ENCODE results near the gene NELFB.

The NELFB gene

GRCh38 chr9:137228968-137229896 is 25.9 kb upstream of the NELFB start:
- TF ChIP-seq CTCF (IDR thresholded peaks at IDR 0.05; ENCODE audit: low read length, missing control alignments): no peak
- DNase-seq (ENCODE audit: low read depth): no peak
- no peak overlapping the region for H3K4me3 ChIP-seq (replicated peaks; ENCODE audit: low read depth, low read length)

- no peak for DNase-seq (ENCODE audit: low read depth)
- TF ChIP-seq CTCF (IDR thresholded peaks at IDR 0.05; ENCODE audit: low read length, missing control alignments): no peak
- H3K4me3 ChIP-seq (replicated peaks; ENCODE audit: low read depth, low read length): no peak overlapping the region
These were observed 25.0 kb upstream of the NELFB start for GRCh38 chr9:137229903-137230704.

GRCh38 chr9:137230705-137231371 is 24.3 kb upstream of the NELFB start, which contains the start of gene SLC34A3:
TSS of gene SLC34A3 (plus strand) at chr9:137230901. CDS start at chr9:137231703, 802 bp downstream.
- TF ChIP-seq CTCF (IDR thresholded peaks at IDR 0.05; ENCODE audit: low read length, missing control alignments): no peak
- H3K4me3 ChIP-seq (replicated peaks; ENCODE audit: low read depth, low read length): no peak within 1 kb of the TSS
- DNase-seq (ENCODE audit: low read depth): no peak

GRCh38 chr9:137231372-137232039 is 23.6 kb upstream of the NELFB start:
- no peak overlapping the region for H3K4me3 ChIP-seq (replicated peaks; ENCODE audit: low read depth, low read length)
- TF ChIP-seq CTCF (IDR thresholded peaks at IDR 0.05; ENCODE audit: low read length, missing control alignments): no peak
- no peak for DNase-seq (ENCODE audit: low read depth)

GRCh38 chr9:137232101-137232500 is 23.0 kb upstream of the NELFB start:
- no peak for DNase-seq (ENCODE audit: low read depth)
- H3K4me3 ChIP-seq (replicated peaks; ENCODE audit: low read depth, low read length): no peak overlapping the region
- no peak for TF ChIP-seq CTCF (IDR thresholded peaks at IDR 0.05; ENCODE audit: low read length, missing control alignments)

GRCh38 chr9:137232510-137232909 is 22.6 kb upstream of the NELFB start:
- H3K4me3 ChIP-seq (replicated peaks; ENCODE audit: low read depth, low read length): no peak overlapping the region
- TF ChIP-seq CTCF (IDR thresholded peaks at IDR 0.05; ENCODE audit: low read length, missing control alignments): no peak
- DNase-seq (ENCODE audit: low read depth): no peak

All from fibroblast of pulmonary artery (primary cell).